GM12872 (cell line): ENCODE measurements around the gene SLC44A5.

Experiments
- TF ChIP-seq, protein P1 (sequence below): IDR thresholded peaks from 3 replicates; pipeline ENCODE4 v1.5.1; 2011; ENCODE audit warnings: low read depth, mild to moderate bottlenecking, low read length, moderate library complexity; ENCODE audit not compliant: insufficient read depth

The SLC44A5 gene

DNA sequence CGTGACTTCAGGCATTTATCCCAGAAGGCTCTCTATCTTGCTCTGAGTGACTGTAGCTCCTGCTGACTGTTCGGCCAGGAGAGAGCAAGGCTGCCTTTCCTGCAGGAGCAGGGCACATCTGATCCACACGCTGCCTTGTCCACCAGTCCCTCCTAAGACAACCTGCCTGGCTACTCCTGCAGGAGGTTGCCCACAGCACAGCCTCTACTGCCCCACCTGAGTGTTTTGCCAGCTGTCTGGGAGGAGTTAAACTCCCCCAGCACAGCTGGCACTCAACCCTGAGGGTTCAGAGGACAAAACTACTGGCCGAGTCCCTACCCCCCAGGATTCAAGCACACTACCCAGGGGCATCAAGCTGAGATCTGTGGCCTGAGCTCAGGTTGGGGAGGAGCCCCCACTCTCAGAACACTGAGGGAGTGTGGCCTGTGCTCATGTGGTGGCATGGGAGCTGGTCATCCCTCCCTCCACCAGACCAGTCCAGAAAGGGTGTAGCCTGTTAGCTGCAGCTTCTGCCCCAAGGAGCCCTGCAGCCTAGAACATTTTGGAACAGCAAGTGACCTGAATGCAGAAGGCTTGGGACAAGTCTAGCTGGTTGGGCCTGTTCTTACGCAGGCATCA is 237.3 kb downstream of the SLC44A5 start:
- TF ChIP-seq, protein P1, sequence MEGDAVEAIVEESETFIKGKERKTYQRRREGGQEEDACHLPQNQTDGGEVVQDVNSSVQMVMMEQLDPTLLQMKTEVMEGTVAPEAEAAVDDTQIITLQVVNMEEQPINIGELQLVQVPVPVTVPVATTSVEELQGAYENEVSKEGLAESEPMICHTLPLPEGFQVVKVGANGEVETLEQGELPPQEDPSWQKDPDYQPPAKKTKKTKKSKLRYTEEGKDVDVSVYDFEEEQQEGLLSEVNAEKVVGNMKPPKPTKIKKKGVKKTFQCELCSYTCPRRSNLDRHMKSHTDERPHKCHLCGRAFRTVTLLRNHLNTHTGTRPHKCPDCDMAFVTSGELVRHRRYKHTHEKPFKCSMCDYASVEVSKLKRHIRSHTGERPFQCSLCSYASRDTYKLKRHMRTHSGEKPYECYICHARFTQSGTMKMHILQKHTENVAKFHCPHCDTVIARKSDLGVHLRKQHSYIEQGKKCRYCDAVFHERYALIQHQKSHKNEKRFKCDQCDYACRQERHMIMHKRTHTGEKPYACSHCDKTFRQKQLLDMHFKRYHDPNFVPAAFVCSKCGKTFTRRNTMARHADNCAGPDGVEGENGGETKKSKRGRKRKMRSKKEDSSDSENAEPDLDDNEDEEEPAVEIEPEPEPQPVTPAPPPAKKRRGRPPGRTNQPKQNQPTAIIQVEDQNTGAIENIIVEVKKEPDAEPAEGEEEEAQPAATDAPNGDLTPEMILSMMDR: no peak

DNA sequence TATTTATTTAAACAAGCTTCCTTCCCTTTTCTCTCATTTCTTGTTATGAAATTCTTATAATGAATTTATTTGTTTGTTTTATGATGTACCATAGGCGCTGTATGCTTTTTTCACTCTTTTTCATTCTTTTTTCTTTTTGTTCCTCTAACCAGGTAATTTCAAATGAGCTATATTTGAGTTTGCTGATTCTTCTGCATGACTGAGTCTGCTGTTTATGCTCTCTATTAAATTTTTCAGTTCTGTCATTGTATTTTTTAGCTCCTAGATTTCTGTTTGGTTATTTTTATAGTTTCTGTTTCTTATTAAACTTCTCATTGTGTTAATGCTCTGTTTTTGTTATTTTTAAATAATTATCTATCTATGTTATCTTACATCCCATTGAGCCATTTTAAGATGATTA is 244.3 kb downstream of the SLC44A5 start:
- TF ChIP-seq, protein P1: no peak

DNA sequence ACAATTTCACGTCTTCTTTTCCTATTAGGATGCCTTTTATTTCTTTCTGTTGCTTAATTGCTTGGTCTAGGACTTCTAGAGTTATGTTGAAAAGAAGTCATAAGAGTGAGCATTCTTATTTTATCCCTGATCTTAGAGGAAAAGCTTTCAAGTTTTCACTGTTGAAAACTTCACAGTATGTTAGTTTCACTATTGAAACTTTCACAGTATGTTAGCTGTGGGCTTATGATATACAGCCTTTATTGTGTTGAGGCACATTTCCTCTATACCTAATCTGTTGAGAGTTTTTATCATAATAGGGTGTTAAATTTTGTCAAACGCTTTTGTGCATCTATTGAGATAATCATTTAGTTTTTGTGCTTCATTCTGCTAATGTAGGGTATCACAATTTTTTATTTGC is 249.7 kb downstream of the SLC44A5 start:
- TF ChIP-seq, protein P1: no peak

DNA sequence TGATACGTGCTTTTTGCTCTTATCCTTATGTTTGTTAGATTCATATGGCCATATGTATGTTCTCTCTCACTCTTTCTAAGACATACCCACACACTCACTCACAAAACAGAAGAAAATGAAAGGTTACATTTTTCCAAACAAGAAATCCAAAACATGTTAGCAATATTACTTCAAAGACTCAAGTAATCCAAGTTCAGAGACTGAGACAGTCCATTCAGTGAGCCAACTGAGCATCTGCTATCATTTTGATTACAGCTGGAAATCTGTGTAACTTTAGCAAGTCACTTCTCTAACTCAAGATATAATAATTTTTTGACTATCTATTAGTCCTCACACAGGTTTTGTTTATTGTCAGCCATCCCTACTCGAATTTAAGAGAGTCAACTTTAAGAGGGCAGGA is 257.9 kb downstream of the SLC44A5 start:
- TF ChIP-seq, protein P1: no peak

DNA sequence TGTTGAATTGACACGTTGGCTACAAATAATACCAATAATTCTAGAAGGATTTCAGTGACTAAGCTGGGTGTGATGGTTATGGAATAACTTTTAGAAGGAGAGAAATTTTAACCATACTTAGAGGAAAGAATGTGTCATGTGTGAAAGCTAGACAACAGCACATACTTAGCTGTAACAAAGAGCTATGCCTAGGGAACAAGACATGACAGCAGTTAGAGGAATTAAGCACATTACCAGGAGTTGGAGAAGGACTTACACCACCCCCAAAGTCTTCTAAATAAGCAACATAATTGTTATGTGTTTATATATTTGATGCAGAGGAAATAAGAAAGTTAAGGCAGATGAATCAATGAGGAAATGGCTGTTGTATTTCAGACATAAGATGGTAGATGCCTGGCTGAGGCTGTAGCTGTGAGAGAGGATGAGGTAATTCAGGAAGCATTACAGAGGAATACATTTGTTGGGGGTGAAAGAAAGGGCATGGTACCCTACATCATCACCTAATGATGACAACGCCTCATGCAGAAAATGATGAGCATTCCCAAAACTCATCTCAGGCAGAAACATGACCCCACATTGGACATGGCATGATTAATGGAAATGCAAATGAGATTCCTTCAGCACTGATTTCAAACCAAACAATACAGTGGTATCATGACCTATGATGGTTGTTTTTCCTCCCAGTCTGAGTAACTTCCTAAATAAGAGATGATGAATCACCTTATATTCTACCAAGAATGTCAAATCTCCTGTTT is 265.2 kb downstream of the SLC44A5 start:
- TF ChIP-seq, protein P1: no peak

DNA sequence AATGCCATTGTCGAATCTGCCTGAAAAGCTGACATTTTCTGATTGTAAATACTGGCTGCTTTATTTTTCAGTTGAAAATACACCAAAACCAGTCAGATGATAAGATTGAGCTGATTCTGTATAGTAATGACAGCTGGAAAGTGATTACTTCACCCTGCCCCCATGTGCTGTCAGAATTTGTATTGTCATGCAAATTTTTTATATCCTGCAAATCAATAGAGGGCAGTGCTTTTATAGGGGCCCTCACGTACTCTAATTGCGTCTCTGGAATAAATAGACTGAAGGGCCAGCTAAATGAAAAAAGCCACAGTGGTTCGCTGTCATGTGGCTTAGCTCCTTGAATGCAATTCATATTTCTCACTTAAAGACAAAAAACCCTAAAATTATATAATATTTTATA is 268.1 kb downstream of the SLC44A5 start:
- TF ChIP-seq, protein P1: no peak

DNA sequence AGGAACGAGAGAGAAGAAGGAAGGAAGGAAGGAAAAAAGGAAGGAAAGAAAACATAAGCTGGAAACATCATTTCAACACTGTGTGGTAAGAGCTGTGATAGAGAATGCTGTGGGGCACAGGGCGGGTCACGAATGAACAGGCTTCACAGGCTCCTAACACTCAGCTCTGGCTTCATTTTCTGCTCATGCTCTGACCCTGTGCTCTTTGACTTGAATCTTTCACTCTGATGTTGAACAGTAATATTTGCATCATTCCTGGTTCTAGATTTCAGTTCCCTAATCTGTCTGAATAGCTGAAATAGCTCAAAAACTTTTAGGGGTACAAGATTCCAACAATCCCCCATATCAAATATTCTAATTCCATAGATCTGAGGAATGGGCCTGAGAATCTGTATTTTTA is 269.4 kb downstream of the SLC44A5 start:
- TF ChIP-seq, protein P1: no peak
